Suprapubic skin (tissue), 4 donors: ENCODE measurements around the gene HDGFL1. TPM values are rescaled to one million over a fixed set of nuclear protein-coding genes. Genes with fewer than 3 reads are reported as not detected.

Experiments used
- DNase-seq, 2 donors: peaks; one replicate each; pipeline ENCODE4 v3.0.0-alpha.2; 2019; ENCODE audit warnings: low spot score in 2 of 2
- H3K27ac ChIP-seq: fragments of 200-600 bp; sonication (generic); one replicate; pipeline ENCODE4 v1.5.1; 2019
- H3K27me3 ChIP-seq: fragments of 200-600 bp; sonication (generic); one replicate; pipeline ENCODE4 v1.5.1; 2019
- H3K36me3 ChIP-seq: fragments of 200-600 bp; sonication (generic); one replicate; pipeline ENCODE4 v1.5.1; 2019
- H3K4me1 ChIP-seq: fragments of 200-600 bp; sonication (generic); one replicate; pipeline ENCODE4 v1.5.1; 2019
- H3K4me3 ChIP-seq: fragments of 200-600 bp; sonication (generic); one replicate; pipeline ENCODE4 v1.5.1; 2019; ENCODE audit warnings: mild to moderate bottlenecking
- H3K9me3 ChIP-seq: fragments of 200-600 bp; sonication (generic); one replicate; pipeline ENCODE4 v1.5.1; 2019
- CTCF ChIP-seq, 2 donors: fragments of 200-600 bp in 1 of 2; fragments of 450-650 bp in 1 of 2; sonication (generic) in 1 of 2; IDR thresholded peaks; one replicate each; pipeline ENCODE4 v1.5.1; 2016 to 2019; ENCODE audit warnings: antibody characterized with exemption in 2 of 2, mild to moderate bottlenecking in 1 of 2, moderate library complexity in 1 of 2
- EP300 ChIP-seq: sonication (generic); formaldehyde crosslinking; IDR thresholded peaks from one replicate; pipeline ENCODE4 v1.6.1; 2017; ENCODE audit warnings: antibody characterized with exemption
- POLR2A ChIP-seq, 2 donors: fragments of 450-650 bp; IDR thresholded peaks; one replicate each; pipeline ENCODE4 v1.6.1; 2017; ENCODE audit warnings: antibody characterized with exemption in 2 of 2, mild to moderate bottlenecking in 2 of 2, moderate library complexity in 2 of 2
- POLR2AphosphoS5 ChIP-seq, 3 donors: sonication (generic); formaldehyde crosslinking; IDR thresholded peaks; one replicate each; pipeline ENCODE4 v1.6.1; 2017; ENCODE audit warnings: antibody characterized with exemption in 3 of 3
- WGBS: methylation state at CpG from one replicate; pipeline ENCODE4 v1.1.5; 2018; 5-methylcytosine and 5-hydroxymethylcytosine counted together
- total RNA-seq, 4 donors: library from RNA; depleted of rRNA; stranded (reverse); fragments of >200 nt; gene quantifications; one replicate each; pipeline ENCODE4 v1.1.0, GENCODE V29; 2016

The HDGFL1 gene
- total RNA-seq, 4 donors from 2014 or later, result not detected

- H3K27ac ChIP-seq, result no peak overlapping the region
- no peaks in the 10 kb centered on the region for H3K4me1 ChIP-seq
These were observed 19.8 kb downstream of the HDGFL1 start for GRCh38 chr6:22589118-22589517.

GRCh38 chr6:22590423-22590822 lies 21.1 kb downstream of the HDGFL1 start:
- H3K4me3 ChIP-seq, result no peak overlapping the region
- TF ChIP-seq POLR2AphosphoS5 (IDR thresholded peaks at IDR 0.05) (no peak), POLR2A (IDR thresholded peaks at IDR 0.05) (no peak), EP300 (no peak), CTCF (IDR thresholded peaks at IDR 0.05) (no peak)
- no peaks in the 10 kb centered on the region for H3K36me3 ChIP-seq
- H3K27ac ChIP-seq, result no peak overlapping the region
- DNase-seq, result no peak
- H3K9me3 ChIP-seq, result no peaks in the 10 kb centered on the region
- 86% methylated on average over 4 of the region's 4 CpGs for WGBS
- no peaks in the 10 kb centered on the region for H3K27me3 ChIP-seq
- H3K4me1 ChIP-seq, result no peaks in the 10 kb centered on the region

More at GRCh38 chr6:22589118-22589517, 19.8 kb downstream of the HDGFL1 start:
- TF ChIP-seq POLR2AphosphoS5 (IDR thresholded peaks at IDR 0.05), result no peak
- no peak for TF ChIP-seq EP300
- TF ChIP-seq POLR2A (IDR thresholded peaks at IDR 0.05), result no peak
- no peak for TF ChIP-seq CTCF (IDR thresholded peaks at IDR 0.05)
- no peak for DNase-seq
- H3K9me3 ChIP-seq, result no peaks in the 10 kb centered on the region
- no peaks in the 10 kb centered on the region for H3K27me3 ChIP-seq
- H3K4me3 ChIP-seq, result no peak overlapping the region
- no peaks in the 10 kb centered on the region for H3K36me3 ChIP-seq

DNA sequence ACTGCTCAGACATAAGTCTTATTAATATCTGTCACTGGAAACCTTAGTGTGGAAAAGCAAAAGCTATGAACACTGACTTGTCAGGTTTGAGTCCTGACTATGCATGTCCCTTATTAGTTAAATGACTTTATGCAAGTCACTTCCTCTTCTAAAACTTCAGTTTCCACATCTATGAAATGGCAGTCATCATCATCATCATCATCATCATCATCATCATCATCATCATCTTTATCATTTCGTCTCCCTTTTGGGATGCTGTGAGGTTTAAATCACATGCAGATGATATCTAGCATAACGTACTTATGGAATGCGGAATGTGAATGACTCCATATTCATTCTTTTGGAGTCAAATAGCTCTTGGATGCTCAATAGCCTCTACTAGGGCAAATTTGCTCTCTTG lies 24.5 kb downstream of the HDGFL1 start:
- H3K27ac ChIP-seq, result no peak overlapping the region
- no peaks in the 10 kb centered on the region for H3K4me1 ChIP-seq
- H3K36me3 ChIP-seq, result no peaks in the 10 kb centered on the region
- no peaks in the 10 kb centered on the region for H3K9me3 ChIP-seq
- DNase-seq, result no peak
- H3K27me3 ChIP-seq, result no peaks in the 10 kb centered on the region
- 91% methylated on average over 3 of the region's 3 CpGs for WGBS
- TF ChIP-seq EP300 (no peak), CTCF (IDR thresholded peaks at IDR 0.05) (no peak), POLR2A (IDR thresholded peaks at IDR 0.05) (no peak), POLR2AphosphoS5 (IDR thresholded peaks at IDR 0.05) (no peak)
- no peak overlapping the region for H3K4me3 ChIP-seq

GRCh38 chr6:22596011-22596410 lies 26.6 kb downstream of the HDGFL1 start:
- Histone ChIP-seq H3K36me3 (no peaks in the 10 kb centered on the region), H3K27me3 (no peaks in the 10 kb centered on the region), H3K4me3 (no peak overlapping the region), H3K9me3 (no peaks in the 10 kb centered on the region), H3K27ac (no peak overlapping the region), H3K4me1 (no peaks in the 10 kb centered on the region)
- no peak for DNase-seq
- TF ChIP-seq POLR2A (IDR thresholded peaks at IDR 0.05) (no peak), CTCF (IDR thresholded peaks at IDR 0.05) (no peak), EP300 (no peak), POLR2AphosphoS5 (IDR thresholded peaks at IDR 0.05) (no peak)

DNA sequence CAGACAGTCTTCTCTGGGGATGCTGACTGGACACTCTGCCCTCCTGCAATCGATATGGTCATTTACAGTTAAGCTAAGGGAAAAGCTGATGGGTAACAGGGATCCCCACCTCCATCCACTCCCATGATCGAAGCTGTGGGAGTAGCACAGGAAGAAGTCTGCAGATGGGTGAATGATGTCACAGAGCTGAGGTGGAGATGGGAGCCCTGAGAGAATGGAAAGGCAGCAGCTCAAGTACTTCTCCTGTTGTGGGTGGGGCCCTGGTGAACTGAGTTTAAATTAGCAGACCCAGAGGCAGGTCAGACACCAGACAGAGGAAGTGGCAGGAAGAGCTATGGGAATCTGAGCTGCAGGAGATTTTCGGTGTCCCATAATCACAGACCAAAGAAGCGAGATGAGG lies 29.0 kb downstream of the HDGFL1 start:
- 86% methylated on average over 4 of the region's 4 CpGs for WGBS
- no peaks in the 10 kb centered on the region for H3K4me1 ChIP-seq
- H3K36me3 ChIP-seq, result no peaks in the 10 kb centered on the region
- no peak for DNase-seq
- H3K27me3 ChIP-seq, result no peaks in the 10 kb centered on the region
- H3K9me3 ChIP-seq, result no peaks in the 10 kb centered on the region
- no peak for TF ChIP-seq CTCF (IDR thresholded peaks at IDR 0.05)
- TF ChIP-seq EP300, result no peak
- no peak for TF ChIP-seq POLR2A (IDR thresholded peaks at IDR 0.05)
- TF ChIP-seq POLR2AphosphoS5 (IDR thresholded peaks at IDR 0.05), result no peak
- H3K4me3 ChIP-seq, result no peak overlapping the region
- H3K27ac ChIP-seq, result no peak overlapping the region
